Measurements from ENCODE around the gene PCDHA6.
"Not testable (repeated sequence)": the region's sequence is repeated elsewhere in the genome, so short reads cannot be mapped to it uniquely, and the experiment has no call there.

The PCDHA6 gene

GRCh38 chr5:140802781-140803271, 24.9 kb upstream of the PCDHA6 start:
- H3K9me3 Mint-ChIP-seq = peaks cover 80% of the 10 kb centered on the region
- H3K27ac Mint-ChIP-seq = no peak overlapping the region
- no peak for DNase-seq
- H3K36me3 Mint-ChIP-seq (ENCODE audit: low read depth) = peaks cover 70% of the 10 kb centered on the region
- TF ChIP-seq CTCF (IDR thresholded peaks at IDR 0.05) = no peak
- no peaks in the 10 kb centered on the region for H3K27me3 Mint-ChIP-seq (ENCODE audit: low read depth, poor library complexity)
- H3K4me3 Mint-ChIP-seq = no peak overlapping the region
- no peaks in the 10 kb centered on the region for H3K4me1 Mint-ChIP-seq

- H3K27me3 Mint-ChIP-seq (ENCODE audit: low read depth, poor library complexity) = no peaks in the 10 kb centered on the region
- H3K36me3 Mint-ChIP-seq (ENCODE audit: low read depth) = peaks cover 78% of the 10 kb centered on the region
- no peaks in the 10 kb centered on the region for H3K4me1 Mint-ChIP-seq
- H3K27ac Mint-ChIP-seq = no peak within 1 kb of the TSS
- peak; percentile 73 for DNase-seq
- peaks cover 87% of the 10 kb centered on the region for H3K9me3 Mint-ChIP-seq
- peak within 1 kb of the TSS; percentile 93 for H3K4me3 Mint-ChIP-seq
- peak; percentile 49 for TF ChIP-seq CTCF (IDR thresholded peaks at IDR 0.05)
These were observed 20.7 kb upstream of the PCDHA6 start, which contains the start of gene PCDHA4 for GRCh38 chr5:140806834-140807775. PCDHA4 (plus strand) TSS chr5:140807068.

GRCh38 chr5:140808241-140808888, 19.4 kb upstream of the PCDHA6 start:
- H3K4me1 Mint-ChIP-seq; DNase-seq; H3K27ac Mint-ChIP-seq; H3K27me3 Mint-ChIP-seq (ENCODE audit: low read depth, poor library complexity): not testable (repeated sequence)
- Mint-ChIP-seq H3K9me3 (peaks cover 88% of the 10 kb centered on the region), H3K36me3 (ENCODE audit: low read depth) (peaks cover 83% of the 10 kb centered on the region), H3K4me3 (peak overlapping the region; percentile 93)

GRCh38 chr5:140808889-140809291, 18.9 kb upstream of the PCDHA6 start:
- Mint-ChIP-seq H3K9me3 (peaks cover 85% of the 10 kb centered on the region), H3K36me3 (ENCODE audit: low read depth) (peaks cover 81% of the 10 kb centered on the region), H3K4me3 (no peak overlapping the region), H3K27me3 (ENCODE audit: low read depth, poor library complexity) (no peaks in the 10 kb centered on the region), H3K27ac (no peak overlapping the region), H3K4me1 (no peaks in the 10 kb centered on the region)
- TF ChIP-seq CTCF (IDR thresholded peaks at IDR 0.05) = no peak
- no peak for DNase-seq

GRCh38 chr5:140821375-140822280, 6.1 kb upstream of the PCDHA6 start, which contains the start of gene PCDHA5:
PCDHA5 (plus strand) TSS chr5:140821613.
- Mint-ChIP-seq H3K36me3 (ENCODE audit: low read depth) (peaks cover 71% of the 10 kb centered on the region), H3K27ac (no peak within 1 kb of the TSS), H3K27me3 (ENCODE audit: low read depth, poor library complexity) (no peaks in the 10 kb centered on the region), H3K4me1 (no peaks in the 10 kb centered on the region), H3K4me3 (no peak within 1 kb of the TSS), H3K9me3 (peaks cover 64% of the 10 kb centered on the region)
- TF ChIP-seq CTCF (IDR thresholded peaks at IDR 0.05) = no peak
- DNase-seq = no peak
